B cell (primary cell): ENCODE data around the gene CXADR. TPM values are rescaled to one million over a fixed set of nuclear protein-coding genes. Genes with fewer than 3 reads are reported as not detected.

Experiments
- ATAC-seq: fragments of 200-7000 bp; cut with Tn5 transposase; one replicate; pipeline ENCODE4 v1.10.0; 2021; ENCODE audit warnings: low read depth, mild to moderate bottlenecking, moderate number of reproducible peaks, moderate library complexity
- CTCF ChIA-PET: fragments of 350-600 bp; sonication (Branson Sonifier 250); formaldehyde crosslinking; loops from one replicate; lab custom pipeline; 2021; ENCODE audit warnings: antibody characterized with exemption, inconsistent platforms; lab: Charles Lee
- POLR2A ChIA-PET: fragments of 350-600 bp; sonication (Branson Sonifier 250); formaldehyde crosslinking; loops from one replicate; lab custom pipeline; 2021; ENCODE audit warnings: antibody characterized with exemption; lab: Charles Lee
- DNase-seq: peaks from one replicate; pipeline ENCODE4 v3.0.0; 2013
- H2AFZ ChIP-seq: 2 replicates; pipeline ENCODE4 v1.6.1; 2012; ENCODE audit warnings: mild to moderate bottlenecking, low read depth, low read length; ENCODE audit not compliant: insufficient read depth, poor library complexity, severe bottlenecking
- H3K27ac ChIP-seq, 2 donors: 1 replicate in 1 of 2; 2 replicates in 1 of 2; pipeline ENCODE4 v1.5.1; 2012 to 2013; ENCODE audit warnings: low read length in 2 of 2, mild to moderate bottlenecking in 2 of 2, moderate library complexity in 1 of 2
- H3K27me3 ChIP-seq, 4 experiments: fragments of 200-600 bp in 1 of 4; sonication (generic) in 1 of 4; replicated peaks in 1 of 4; 1 replicate in 2 of 4; 2 replicates in 2 of 4; pipeline versions ENCODE4 v1.6.1 to v1.7.0; 2013 to 2016; ENCODE audit warnings: low read length in 3 of 4, mild to moderate bottlenecking in 2 of 4, mixed read lengths in 1 of 4, moderate library complexity in 1 of 4; ENCODE audit not compliant: insufficient read depth in 4 of 4, control insufficient read depth in 3 of 4; ENCODE audit errors: control extremely low read depth in 1 of 4
- H3K36me3 ChIP-seq, 2 experiments: replicated peaks in 1 of 2; 1 replicate in 1 of 2; 2 replicates in 1 of 2; pipeline versions ENCODE4 v1.6.1 to v1.7.1; 2013; ENCODE audit warnings: low read length in 1 of 2; ENCODE audit not compliant: insufficient read depth in 2 of 2, control insufficient read depth in 1 of 2; ENCODE audit errors: control extremely low read depth in 1 of 2, extremely low read depth in 1 of 2
- H3K4me1 ChIP-seq, 2 donors: fragments of 200-600 bp in 1 of 2; sonication (generic) in 1 of 2; 1 replicate in 1 of 2; 2 replicates in 1 of 2; pipeline versions ENCODE4 v1.5.1 to v1.6.1; 2013 to 2017; ENCODE audit warnings: low read length in 2 of 2; ENCODE audit not compliant: control insufficient read depth in 2 of 2, insufficient read depth in 2 of 2
- H3K4me2 ChIP-seq: replicated peaks from 2 replicates; pipeline ENCODE3; 2012; ENCODE audit warnings: mild to moderate bottlenecking, low read depth, low read length; ENCODE audit not compliant: poor library complexity, severe bottlenecking
- H3K4me3 ChIP-seq, 5 experiments: fragments of 200-600 bp in 1 of 5; sonication (generic) in 1 of 5; 1 replicate in 3 of 5; 2 replicates in 2 of 5; pipeline versions ENCODE4 v1.5.1 to v1.7.0; 2011 to 2016; ENCODE audit warnings: low read length in 4 of 5, mild to moderate bottlenecking in 4 of 5, low read depth in 2 of 5, control low read depth in 1 of 5, moderate library complexity in 1 of 5; ENCODE audit not compliant: insufficient read depth in 1 of 5; ENCODE audit errors: control extremely low read depth in 1 of 5, extremely low read depth in 1 of 5
- H3K79me2 ChIP-seq: fragments of 200-600 bp; sonication (generic); one replicate; pipeline ENCODE4 v1.6.0; 2016; ENCODE audit warnings: low read length; ENCODE audit not compliant: control insufficient read depth, insufficient read depth
- H3K9ac ChIP-seq: fragments of 200-600 bp; sonication (generic); 2 replicates; pipeline ENCODE4 v1.6.1; 2017; ENCODE audit warnings: mild to moderate bottlenecking, low read length, moderate library complexity
- H3K9me3 ChIP-seq, 3 donors: one replicate each; pipeline versions ENCODE4 v1.6.1 to v1.7.1; 2013; ENCODE audit warnings: low read length in 2 of 3; ENCODE audit not compliant: control insufficient read depth in 2 of 3, insufficient read depth in 1 of 3; ENCODE audit errors: control extremely low read depth in 1 of 3
- H4K20me1 ChIP-seq: 2 replicates; pipeline ENCODE4 v1.6.0; 2012; ENCODE audit warnings: mild to moderate bottlenecking, low read length; ENCODE audit not compliant: insufficient read depth, control insufficient read depth, poor library complexity, severe bottlenecking
- H3K27ac Mint-ChIP-seq: one replicate; pipeline ENCODE4 v1.8.0; 2021; ENCODE audit warnings: mixed read lengths
- H3K27me3 Mint-ChIP-seq: one replicate; pipeline ENCODE4 v1.8.0; 2021; ENCODE audit warnings: mixed read lengths
- H3K4me1 Mint-ChIP-seq: one replicate; pipeline ENCODE4 v1.8.0; 2021; ENCODE audit warnings: mixed read lengths
- H3K4me3 Mint-ChIP-seq: one replicate; pipeline ENCODE4 v1.8.0; 2021; ENCODE audit warnings: mixed read lengths
- H3K9me3 Mint-ChIP-seq: one replicate; pipeline ENCODE4 v1.8.0; 2022; ENCODE audit warnings: mixed read lengths; ENCODE audit not compliant: insufficient read depth
- CTCF ChIP-seq: fragments of 200-600 bp; IDR thresholded peaks from one replicate; pipeline ENCODE4 v1.8.0; 2022; ENCODE audit warnings: antibody characterized with exemption, mild to moderate bottlenecking
- EZH2 ChIP-seq: IDR thresholded peaks from 2 replicates; pipeline ENCODE4 v1.6.1; 2012; ENCODE audit warnings: borderline replicate concordance, low read depth, mild to moderate bottlenecking, moderate library complexity, low read length; ENCODE audit not compliant: insufficient read depth, poor library complexity, severe bottlenecking
- WGBS: methylation state at CpG from one replicate; pipeline ENCODE4 v1.1.5; 2013; ENCODE audit warnings: missing lambda C conversion rate; ENCODE audit not compliant: insufficient coverage; 5-methylcytosine and 5-hydroxymethylcytosine counted together
- intact Hi-C: fragments of 100-400 bp; cut with micrococcal nuclease; formaldehyde crosslinking; loops from one replicate; pipeline ENCODE4 v1.10.0; 2022
- polyA plus RNA-seq: library from polyadenylated mRNA; depleted of rRNA; stranded (reverse); fragments of >200 nt; gene quantifications from 2 replicates; pipeline ENCODE4 v1.2.3, GENCODE V29; 2012
- total RNA-seq, 2 donors: library from RNA; stranded (reverse); fragments of 120-200 nt in 1 of 2; gene quantifications; 1 replicate in 1 of 2; 2 replicates in 1 of 2; pipeline versions ENCODE4 v1.2.3 to v1.2.4, GENCODE V29; 2013 to 2022

CXADR gene
- total and polyA plus RNA-seq, 2 donors (not counting 1 experiment from before 2014, with no cell fraction given) = not detected

- Histone ChIP-seq H3K27ac (no peak overlapping the region), H3K4me3 (no peak overlapping the region), H3K27me3 (no peaks in the 10 kb centered on the region), H3K4me2 (no peak overlapping the region), H3K9ac (no peak overlapping the region), H2AFZ (no peak overlapping the region), H4K20me1 (no peaks in the 10 kb centered on the region), H3K79me2 (no peaks in the 10 kb centered on the region), H3K36me3 (no peaks in the 10 kb centered on the region), H3K4me1 (no peaks in the 10 kb centered on the region), H3K9me3 (no peaks in the 10 kb centered on the region)
- POLR2A ChIA-PET = no interaction called here
- Mint-ChIP-seq H3K4me3 (no peak overlapping the region), H3K9me3 (no peaks in the 10 kb centered on the region), H3K27me3 (peaks cover 11% of the 10 kb centered on the region), H3K4me1 (no peaks in the 10 kb centered on the region), H3K27ac (no peak overlapping the region)
- WGBS = no CpG with 5 or more reads among the region's 1 CpG
- TF ChIP-seq EZH2 = no peak
- TF ChIP-seq CTCF = no peak
- intact Hi-C loops = no loop called here
- ATAC-seq (no peak), DNase-seq (no peak)
- CTCF ChIA-PET = no interaction called here
Observed at GRCh38 chr21:17577701-17578100, 64.9 kb downstream of the CXADR start.

GRCh38 chr21:17578162-17578561, 65.3 kb downstream of the CXADR start:
- POLR2A ChIA-PET = no interaction called here
- H4K20me1 ChIP-seq = no peaks in the 10 kb centered on the region
- no peak for ATAC-seq

More at GRCh38 chr21:17578162-17578561, 65.3 kb downstream of the CXADR start:
- CTCF ChIA-PET = no interaction called here
- Histone ChIP-seq H3K9ac (no peak overlapping the region), H2AFZ (no peak overlapping the region), H3K4me2 (no peak overlapping the region), H3K27ac (no peak overlapping the region), H3K9me3 (no peaks in the 10 kb centered on the region), H3K27me3 (no peaks in the 10 kb centered on the region), H3K79me2 (no peaks in the 10 kb centered on the region), H3K4me3 (no peak overlapping the region), H3K36me3 (no peaks in the 10 kb centered on the region), H3K4me1 (no peaks in the 10 kb centered on the region)
- Mint-ChIP-seq H3K9me3 (no peaks in the 10 kb centered on the region), H3K27ac (no peak overlapping the region), H3K4me3 (no peak overlapping the region), H3K27me3 (peaks cover 11% of the 10 kb centered on the region), H3K4me1 (no peaks in the 10 kb centered on the region)
- DNase-seq = no peak
- TF ChIP-seq CTCF (no peak), EZH2 (no peak)
- WGBS = no CpG with 5 or more reads among the region's 2 CpGs
- intact Hi-C loops = no loop called here
